ENCODE results near the gene EMC7. TPM values are rescaled to one million over a fixed set of nuclear protein-coding genes. Genes with fewer than 3 reads are reported as not detected.
"Not testable (repeated sequence)": the region's sequence is repeated elsewhere in the genome, so short reads cannot be mapped to it uniquely, and the experiment has no call there.

The EMC7 gene
- total RNA-seq, 1 donor from 2014 or later: 63.1 TPM

- Histone ChIP-seq H3K9me3 (no peaks in the 10 kb centered on the region), H3K36me3 (no peaks in the 10 kb centered on the region), H3K4me3 (no peak overlapping the region), H3K27me3 (ENCODE audit: low read depth) (no peaks in the 10 kb centered on the region), H3K4me1 (no peaks in the 10 kb centered on the region), H3K27ac (no peak overlapping the region)
- no peak for TF ChIP-seq CTCF (IDR thresholded peaks at IDR 0.05)
- DNase-seq (no peak), ATAC-seq (no peak)
- intact Hi-C loops (cut with DNase I): no loop called here
Measured at GRCh38 chr15:34126522-34126921, 24.9 kb upstream of the EMC7 start.

- no peaks in the 10 kb centered on the region for H3K4me1 ChIP-seq
- H3K36me3 ChIP-seq: no peaks in the 10 kb centered on the region
- H3K27ac ChIP-seq: no peak overlapping the region
- intact Hi-C loops (cut with DNase I): no loop called here
- no peak for ATAC-seq
- no peaks in the 10 kb centered on the region for H3K9me3 ChIP-seq
- DNase-seq: no peak
- TF ChIP-seq CTCF (IDR thresholded peaks at IDR 0.05): no peak
- no peak overlapping the region for H3K4me3 ChIP-seq
- no peaks in the 10 kb centered on the region for H3K27me3 ChIP-seq (ENCODE audit: low read depth)
Measured at GRCh38 chr15:34125945-34126344, 24.3 kb upstream of the EMC7 start.

- Histone ChIP-seq H3K36me3 (no peaks in the 10 kb centered on the region), H3K4me1 (no peaks in the 10 kb centered on the region), H3K27me3 (ENCODE audit: low read depth) (no peaks in the 10 kb centered on the region), H3K4me3 (no peak overlapping the region), H3K27ac (no peak overlapping the region), H3K9me3 (no peaks in the 10 kb centered on the region)
- ATAC-seq (no peak), DNase-seq (no peak)
- intact Hi-C loops (cut with DNase I): no loop called here
- TF ChIP-seq CTCF (IDR thresholded peaks at IDR 0.05): no peak
Measured at GRCh38 chr15:34124651-34125050, 23.0 kb upstream of the EMC7 start.

GRCh38 chr15:34122771-34123183 is 21.1 kb upstream of the EMC7 start:
- Histone ChIP-seq H3K27me3 (ENCODE audit: low read depth) (no peaks in the 10 kb centered on the region), H3K36me3 (no peaks in the 10 kb centered on the region), H3K4me3 (no peak overlapping the region), H3K9me3 (no peaks in the 10 kb centered on the region), H3K4me1 (no peaks in the 10 kb centered on the region), H3K27ac (no peak overlapping the region)
- intact Hi-C loops (cut with DNase I): no loop called here
- ATAC-seq: no peak
- no peak for DNase-seq
- no peak for TF ChIP-seq CTCF (IDR thresholded peaks at IDR 0.05)

- DNase-seq; H3K4me1 ChIP-seq; H3K36me3 ChIP-seq; H3K9me3 ChIP-seq; H3K27me3 ChIP-seq (ENCODE audit: low read depth); ATAC-seq; H3K27ac ChIP-seq; intact Hi-C loops (cut with DNase I); H3K4me3 ChIP-seq: not testable (repeated sequence)
Measured at GRCh38 chr15:34121786-34122185, 20.1 kb upstream of the EMC7 start.

GRCh38 chr15:34120420-34120819 is 18.8 kb upstream of the EMC7 start:
- H3K9me3 ChIP-seq; ATAC-seq; intact Hi-C loops (cut with DNase I); H3K27me3 ChIP-seq (ENCODE audit: low read depth); H3K4me1 ChIP-seq; DNase-seq; H3K36me3 ChIP-seq; H3K4me3 ChIP-seq; H3K27ac ChIP-seq: not testable (repeated sequence)

- no peaks in the 10 kb centered on the region for H3K9me3 ChIP-seq
- H3K36me3 ChIP-seq: no peaks in the 10 kb centered on the region
- peaks cover 6% of the 10 kb centered on the region for H3K27me3 ChIP-seq (ENCODE audit: low read depth)
- TF ChIP-seq CTCF (IDR thresholded peaks at IDR 0.05): no peak
- no peak overlapping the region for H3K27ac ChIP-seq
- H3K4me1 ChIP-seq: no peaks in the 10 kb centered on the region
- H3K4me3 ChIP-seq: no peak overlapping the region
- ATAC-seq (no peak), DNase-seq (no peak)
- intact Hi-C loops (cut with DNase I): no loop called here
Measured at GRCh38 chr15:34119291-34119690, 17.6 kb upstream of the EMC7 start.
